Measurements from ENCODE around the gene DEF6. TPM values are rescaled to one million over a fixed set of nuclear protein-coding genes. Genes with fewer than 3 reads are reported as not detected.
A peak's percentile ranks its signal among the peaks of the same experiment; 100 is the strongest.

The DEF6 gene
- total RNA-seq, 3 donors from 2014 or later = 4.8 to 14.2 (median 14.1) TPM

- Histone ChIP-seq H3K36me3 (no peaks in the 10 kb centered on the region), H3K9me3 (no peaks in the 10 kb centered on the region), H3K27ac (no peak overlapping the region), H3K4me1 (peaks cover 0 to 7% of the 10 kb centered on the region in 2 donors), H3K27me3 (no peaks in the 10 kb centered on the region), H3K4me3 (no peak overlapping the region)
- DNase-seq (ENCODE audit: low spot score in 2 of 2) = no peak
- TF ChIP-seq CTCF (IDR thresholded peaks at IDR 0.05) = no peak
- TF ChIP-seq POLR2AphosphoS5 (IDR thresholded peaks at IDR 0.05) = no peak
- no peak for TF ChIP-seq POLR2A (IDR thresholded peaks at IDR 0.05)
- intact Hi-C loops (cut with DNase I; ENCODE audit: low total_unique reads) = no loop called here
Measured at GRCh38 chr6:35367646-35368037, 70.0 kb downstream of the DEF6 start.

DNA sequence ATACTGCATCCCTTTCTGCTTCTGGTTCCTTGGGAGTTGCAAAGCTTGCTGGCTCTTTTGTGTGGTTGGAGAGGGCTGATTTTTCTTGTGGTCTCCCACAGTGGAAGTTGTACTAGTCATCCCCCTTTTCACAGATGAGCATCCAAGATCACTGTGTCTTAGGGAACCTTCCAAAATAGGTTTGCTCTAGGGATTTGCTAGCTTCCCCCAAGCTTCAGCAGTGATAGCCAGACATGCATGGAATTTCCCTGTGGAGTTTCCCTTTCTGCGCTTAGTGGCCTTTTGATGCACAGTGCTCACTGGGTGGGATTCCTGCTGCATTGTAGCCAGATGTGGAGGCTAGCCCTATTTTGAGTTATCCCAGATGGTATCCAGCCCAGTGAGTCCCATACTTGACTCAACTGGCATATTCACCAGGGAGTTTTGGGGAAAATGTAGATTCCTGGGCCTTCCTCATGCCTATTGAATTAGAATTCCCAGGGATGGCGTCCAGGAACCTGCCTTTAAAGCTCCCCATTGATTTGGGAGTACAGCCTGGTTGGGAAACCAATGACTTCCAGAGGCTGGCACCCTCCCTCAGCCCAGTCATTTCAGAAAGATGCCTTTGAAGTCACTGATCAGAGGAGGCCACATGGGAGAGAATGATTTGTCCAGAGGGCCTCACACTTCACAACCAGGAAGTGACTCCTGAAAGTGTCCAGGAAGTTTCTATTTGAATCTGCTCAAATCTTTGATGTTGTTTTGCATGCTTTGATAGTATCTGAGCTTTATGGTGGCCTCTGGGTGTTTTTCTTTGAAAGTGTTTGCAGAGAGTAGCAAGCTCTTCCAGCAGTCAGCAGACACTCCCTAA, 70.6 kb downstream of the DEF6 start:
- no peak overlapping the region for H3K27ac ChIP-seq
- H3K4me3 ChIP-seq = no peak overlapping the region
- intact Hi-C loops (cut with DNase I; ENCODE audit: low total_unique reads) = no loop called here
- no peak for TF ChIP-seq POLR2AphosphoS5 (IDR thresholded peaks at IDR 0.05)
- TF ChIP-seq CTCF (IDR thresholded peaks at IDR 0.05) = no peak
- TF ChIP-seq POLR2A (IDR thresholded peaks at IDR 0.05) = no peak
- peaks cover 0 to 7% of the 10 kb centered on the region in 2 donors for H3K4me1 ChIP-seq
- H3K27me3 ChIP-seq = no peaks in the 10 kb centered on the region
- H3K9me3 ChIP-seq = no peaks in the 10 kb centered on the region
- H3K36me3 ChIP-seq = no peaks in the 10 kb centered on the region
- DNase-seq (ENCODE audit: low spot score in 2 of 2) = no peak

DNA sequence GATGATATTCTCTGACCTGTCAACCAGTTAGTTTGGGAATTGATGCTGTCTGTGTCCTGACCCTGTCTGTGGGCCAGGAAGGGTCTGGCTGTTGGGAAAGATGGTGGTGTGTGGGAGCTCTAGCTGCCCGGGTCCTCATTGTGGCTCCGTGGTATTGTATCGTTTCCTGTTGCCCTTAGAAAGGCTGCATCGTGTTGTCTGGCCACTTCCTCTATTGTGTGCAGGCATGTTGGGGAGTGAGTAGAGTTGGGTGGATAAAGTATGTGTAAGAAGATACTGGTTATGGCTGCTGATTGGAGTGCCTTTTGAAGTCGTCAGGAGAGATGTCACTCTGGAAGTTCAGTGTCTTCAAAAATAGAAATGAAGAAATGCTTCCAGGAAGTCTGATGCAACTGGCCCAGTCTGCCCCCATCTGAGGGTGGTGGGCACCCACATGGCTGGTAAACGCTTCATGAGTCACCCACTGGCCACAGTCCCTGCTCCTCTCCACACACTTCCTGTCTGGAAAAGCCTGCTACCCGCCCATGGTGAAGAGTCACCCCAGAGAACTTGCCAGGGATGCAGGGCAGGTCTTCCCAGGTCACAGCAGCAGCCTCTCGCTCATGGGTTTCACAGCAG, 72.6 kb downstream of the DEF6 start:
- Histone ChIP-seq H3K36me3 (no peaks in the 10 kb centered on the region), H3K27ac (peak overlapping the region in 1 of 2 donors; percentile 8), H3K9me3 (no peaks in the 10 kb centered on the region), H3K4me3 (no peak overlapping the region), H3K27me3 (no peaks in the 10 kb centered on the region), H3K4me1 (peaks cover 0 to 7% of the 10 kb centered on the region in 2 donors)
- DNase-seq (ENCODE audit: low spot score in 2 of 2) = peak in 1 of 2 donors; percentile 44
- intact Hi-C loops (cut with DNase I; ENCODE audit: low total_unique reads) = no loop called here
- TF ChIP-seq POLR2A (IDR thresholded peaks at IDR 0.05) (no peak), POLR2AphosphoS5 (IDR thresholded peaks at IDR 0.05) (no peak), CTCF (IDR thresholded peaks at IDR 0.05) (no peak)

DNA sequence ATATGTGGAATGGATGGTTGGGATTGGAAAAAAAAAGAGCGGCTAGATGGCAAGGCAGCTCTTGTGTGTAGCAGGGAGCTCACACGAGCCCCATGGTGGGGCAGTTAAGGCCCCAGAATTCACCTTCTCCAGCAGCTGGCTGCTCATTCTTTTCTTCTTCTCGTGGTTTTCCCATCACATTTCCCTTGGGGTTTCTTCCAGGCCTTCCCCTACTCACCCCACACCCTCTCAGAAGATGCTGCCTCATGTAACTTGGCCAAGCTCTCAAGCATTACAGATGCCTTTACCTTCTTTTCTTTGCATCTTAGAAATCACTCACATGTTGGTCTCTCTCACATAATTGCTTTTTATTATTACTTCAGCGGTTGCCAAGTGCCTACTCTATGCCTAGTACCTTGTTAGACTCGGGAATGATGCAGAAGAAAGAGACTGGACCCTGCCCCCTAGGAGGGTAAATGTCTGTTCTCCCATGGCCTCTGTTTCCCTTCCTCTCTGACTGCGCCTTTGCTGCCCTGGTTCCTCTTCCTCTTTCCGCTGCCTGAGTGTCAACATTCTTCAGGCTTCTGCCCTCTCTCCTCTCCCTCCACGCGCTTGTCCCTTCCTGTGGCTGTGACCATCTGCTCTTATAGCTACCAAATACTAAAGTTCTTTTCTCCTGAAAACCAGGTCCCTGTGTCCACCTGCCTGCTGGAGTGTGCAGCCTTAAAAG, 73.3 kb downstream of the DEF6 start:
- intact Hi-C loops (cut with DNase I; ENCODE audit: low total_unique reads) = no loop called here
- no peaks in the 10 kb centered on the region for H3K36me3 ChIP-seq
- no peaks in the 10 kb centered on the region for H3K27me3 ChIP-seq
- no peak overlapping the region for H3K27ac ChIP-seq
- H3K4me1 ChIP-seq = peaks cover 0 to 7% of the 10 kb centered on the region in 2 donors
- no peak for TF ChIP-seq POLR2AphosphoS5 (IDR thresholded peaks at IDR 0.05)
- no peak for TF ChIP-seq POLR2A (IDR thresholded peaks at IDR 0.05)
- TF ChIP-seq CTCF (IDR thresholded peaks at IDR 0.05) = no peak
- no peak for DNase-seq (ENCODE audit: low spot score in 2 of 2)
- no peaks in the 10 kb centered on the region for H3K9me3 ChIP-seq
- no peak overlapping the region for H3K4me3 ChIP-seq

Other genes with a start within 250 kb of the DEF6 start
- under 1 TPM in 2 of 3 donors, not detected in 1; 0.32 to 0.66 TPM for gene TCP11, start 156.5 kb upstream of the DEF6 start, total RNA-seq
- gene SCUBE3, start 83.9 kb upstream of the DEF6 start, total RNA-seq = under 1 TPM; under 0.01 to 0.33 (median under 0.01) TPM
- gene ZNF76, start 38.1 kb upstream of the DEF6 start, total RNA-seq = 10 to 100 TPM; 32.3 to 53.0 (median 46.9) TPM
- gene PPARD, start 44.7 kb downstream of the DEF6 start, total RNA-seq = 10 to 100 TPM in 2 of 3 donors, 1 to 10 TPM in 1; 7.2 to 11.1 (median 10.7) TPM
- 10 to 100 TPM in 2 of 3 donors, 1 to 10 TPM in 1; 9.7 to 12.6 (median 10.8) TPM for gene FANCE, start 154.5 kb downstream of the DEF6 start, total RNA-seq
- gene RPL10A, start 170.6 kb downstream of the DEF6 start, total RNA-seq = 1,000 to 10,000 TPM; 1,177 to 2,549 (median 2,082) TPM
- 10 to 100 TPM in 2 of 3 donors, 1 to 10 TPM in 1; 5.6 to 28.2 (median 26.2) TPM for gene TEAD3, start 199.3 kb downstream of the DEF6 start, total RNA-seq
- not detected for gene TULP1, start 215.1 kb downstream of the DEF6 start, total RNA-seq